ENCODE measurements around the gene RALGAPA1. TPM values are rescaled to one million over a fixed set of nuclear protein-coding genes. Genes with fewer than 3 reads are reported as not detected.

Gene RALGAPA1
- total RNA-seq, 6 experiments from 2014 or later = 16.2 to 23.3 (median 19.7) TPM

DNA sequence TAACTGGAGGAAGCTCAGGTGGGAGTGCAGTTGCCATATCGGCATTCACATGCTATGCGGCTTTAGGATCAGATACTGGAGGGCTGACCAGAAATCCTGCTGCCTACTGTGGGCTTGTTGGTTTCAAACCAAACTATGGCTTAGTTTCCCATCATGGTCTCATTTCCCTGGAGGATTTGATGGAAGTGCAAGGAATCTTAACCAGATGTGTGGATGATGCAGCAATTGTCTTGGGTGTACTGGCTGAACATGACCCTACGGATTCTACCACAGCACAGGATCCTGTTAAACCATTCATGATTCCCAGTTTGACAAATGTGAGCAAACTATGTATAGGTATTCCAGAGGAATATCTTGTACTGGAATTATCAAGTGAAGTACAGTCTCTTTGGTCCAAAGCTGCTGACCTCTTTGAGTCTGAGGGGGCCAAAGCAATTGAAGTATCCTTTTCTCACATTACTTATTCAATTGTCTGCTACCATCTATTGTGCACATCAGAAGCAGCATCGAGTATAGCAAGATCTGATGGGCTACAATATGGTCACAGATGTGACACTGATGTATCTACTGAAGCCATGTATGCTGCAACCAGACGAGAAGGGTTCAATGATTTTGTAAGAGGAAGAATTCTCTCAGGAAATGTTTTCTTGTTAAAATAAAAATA lies 42.9 kb downstream of the RALGAPA1 start:
- no peak for TF ChIP-seq POLR2A (IDR thresholded peaks at IDR 0.05)
- TF ChIP-seq, protein P1, sequence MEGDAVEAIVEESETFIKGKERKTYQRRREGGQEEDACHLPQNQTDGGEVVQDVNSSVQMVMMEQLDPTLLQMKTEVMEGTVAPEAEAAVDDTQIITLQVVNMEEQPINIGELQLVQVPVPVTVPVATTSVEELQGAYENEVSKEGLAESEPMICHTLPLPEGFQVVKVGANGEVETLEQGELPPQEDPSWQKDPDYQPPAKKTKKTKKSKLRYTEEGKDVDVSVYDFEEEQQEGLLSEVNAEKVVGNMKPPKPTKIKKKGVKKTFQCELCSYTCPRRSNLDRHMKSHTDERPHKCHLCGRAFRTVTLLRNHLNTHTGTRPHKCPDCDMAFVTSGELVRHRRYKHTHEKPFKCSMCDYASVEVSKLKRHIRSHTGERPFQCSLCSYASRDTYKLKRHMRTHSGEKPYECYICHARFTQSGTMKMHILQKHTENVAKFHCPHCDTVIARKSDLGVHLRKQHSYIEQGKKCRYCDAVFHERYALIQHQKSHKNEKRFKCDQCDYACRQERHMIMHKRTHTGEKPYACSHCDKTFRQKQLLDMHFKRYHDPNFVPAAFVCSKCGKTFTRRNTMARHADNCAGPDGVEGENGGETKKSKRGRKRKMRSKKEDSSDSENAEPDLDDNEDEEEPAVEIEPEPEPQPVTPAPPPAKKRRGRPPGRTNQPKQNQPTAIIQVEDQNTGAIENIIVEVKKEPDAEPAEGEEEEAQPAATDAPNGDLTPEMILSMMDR (IDR thresholded peaks at IDR 0.05) = no peak
- 89% methylated on average over 5 of the region's 5 CpGs for WGBS (ENCODE audit: insufficient coverage, low coverage, low lambda C conversion rate, missing lambda C conversion rate)
- DNase-seq (no peak), ATAC-seq (no peak)
- no peaks in the 10 kb centered on the region for H3K9me3 ChIP-seq
- intact Hi-C loops (cut with DNase I) = no loop called here
- H3K27ac ChIP-seq = no peak overlapping the region
- no peaks in the 10 kb centered on the region for H3K4me1 ChIP-seq
- no peaks in the 10 kb centered on the region for H3K27me3 ChIP-seq
- H3K4me3 ChIP-seq = no peak overlapping the region
- H3K36me3 ChIP-seq = peaks cover 0 to 9% (median 0%) of the 10 kb centered on the region in 4 donors

DNA sequence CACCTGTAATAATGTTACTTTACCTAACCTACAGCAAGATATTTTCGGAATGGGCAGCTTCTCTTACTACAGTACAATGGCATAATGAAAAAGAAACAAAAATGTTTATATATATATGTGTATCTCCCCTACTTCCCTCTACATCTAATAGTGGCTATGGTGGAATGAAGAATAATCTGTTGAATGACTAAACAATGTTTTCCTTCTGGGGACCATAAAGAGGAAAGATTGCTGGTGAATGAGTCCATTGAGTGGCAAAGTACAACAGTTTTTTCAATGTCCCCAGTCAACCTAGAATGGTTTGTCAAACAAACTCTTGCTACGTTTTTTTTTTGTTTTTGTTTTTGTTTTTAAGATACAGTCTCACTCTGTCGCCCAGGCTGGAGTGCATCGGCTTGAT lies 47.2 kb downstream of the RALGAPA1 start:
- TF ChIP-seq POLR2A (IDR thresholded peaks at IDR 0.05) = no peak
- TF ChIP-seq, protein P1 (IDR thresholded peaks at IDR 0.05) = no peak
- no peak overlapping the region for H3K4me3 ChIP-seq
- no peak for ATAC-seq

DNA sequence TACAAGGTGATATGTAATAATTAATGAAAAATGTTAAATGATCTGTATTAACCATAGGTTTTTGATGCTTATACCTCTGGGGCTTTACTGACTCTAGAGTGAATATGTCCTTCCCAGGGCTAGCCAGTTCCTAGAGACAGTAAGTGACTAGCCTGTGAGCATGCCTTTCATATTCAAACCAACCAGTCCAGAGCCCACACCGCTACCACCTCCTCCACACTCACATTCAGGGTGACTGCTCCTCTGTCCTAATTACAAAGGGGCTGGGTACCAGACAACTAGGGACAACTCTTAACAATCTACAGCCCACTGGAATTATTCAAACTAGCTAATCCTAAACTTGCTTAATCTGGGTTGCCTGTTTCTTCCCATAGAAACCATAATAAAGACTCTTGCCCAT lies 49.0 kb downstream of the RALGAPA1 start:
- Histone ChIP-seq H3K36me3 (peaks cover 0 to 10% (median 5%) of the 10 kb centered on the region in 4 donors), H3K9me3 (no peaks in the 10 kb centered on the region), H3K4me3 (no peak overlapping the region), H3K27ac (no peak overlapping the region), H3K27me3 (no peaks in the 10 kb centered on the region), H3K4me1 (no peaks in the 10 kb centered on the region)
- no peak for TF ChIP-seq POLR2A (IDR thresholded peaks at IDR 0.05)
- intact Hi-C loops (cut with DNase I) = no loop called here
- ATAC-seq = no peak
- 100% methylated on average over 1 of the region's 1 CpG for WGBS (ENCODE audit: insufficient coverage, low coverage, low lambda C conversion rate, missing lambda C conversion rate)
- no peak for DNase-seq

More for the DNA sequence above, 47.2 kb downstream of the RALGAPA1 start:
- intact Hi-C loops (cut with DNase I) = no loop called here
- Histone ChIP-seq H3K4me1 (no peaks in the 10 kb centered on the region), H3K27ac (no peak overlapping the region), H3K27me3 (no peaks in the 10 kb centered on the region), H3K36me3 (peaks cover 0 to 5% (median 0%) of the 10 kb centered on the region in 4 donors), H3K9me3 (no peaks in the 10 kb centered on the region)
- no peak for DNase-seq
- 79% methylated on average over 4 of the region's 4 CpGs for WGBS (ENCODE audit: insufficient coverage, low coverage, low lambda C conversion rate, missing lambda C conversion rate)

DNA sequence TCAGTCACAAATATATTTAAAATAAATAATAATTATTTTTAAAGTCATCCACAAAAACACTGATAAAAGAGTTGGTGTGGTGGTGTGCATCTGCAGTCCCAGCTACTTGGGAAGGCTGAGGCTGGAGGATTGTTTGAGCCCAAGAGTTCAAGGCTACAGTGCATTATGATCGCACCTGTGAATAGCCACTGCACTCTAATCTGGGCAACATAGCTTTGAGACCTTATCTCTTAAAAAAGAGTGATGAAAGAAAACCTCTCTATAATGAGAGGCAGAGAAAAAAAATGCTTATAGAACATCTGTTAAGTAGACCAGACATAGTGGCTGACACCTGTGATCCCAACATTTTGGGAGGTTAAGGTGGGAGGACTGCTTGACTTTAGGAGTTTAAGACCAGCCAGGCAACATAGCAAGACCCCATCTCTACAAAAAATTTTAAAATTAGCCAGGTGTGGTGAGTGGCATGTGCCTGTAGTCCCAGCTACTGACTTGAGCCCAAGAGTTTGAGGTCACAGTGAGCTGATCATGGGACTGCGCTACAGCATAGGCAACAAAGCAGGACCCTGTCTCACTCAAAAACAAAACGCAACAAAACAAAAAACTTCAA lies 50.5 kb downstream of the RALGAPA1 start:
- Histone ChIP-seq H3K4me1 (no peaks in the 10 kb centered on the region), H3K9me3 (no peaks in the 10 kb centered on the region), H3K4me3 (no peak overlapping the region), H3K36me3 (peaks cover 0 to 15% (median 6%) of the 10 kb centered on the region in 4 donors), H3K27me3 (no peaks in the 10 kb centered on the region), H3K27ac (no peak overlapping the region)
- no peak for ATAC-seq
- no peak for DNase-seq
- 94% methylated on average over 3 of the region's 3 CpGs for WGBS (ENCODE audit: insufficient coverage, low coverage, low lambda C conversion rate, missing lambda C conversion rate)
- intact Hi-C loops (cut with DNase I) = no loop called here
- no peak for TF ChIP-seq POLR2A (IDR thresholded peaks at IDR 0.05)

DNA sequence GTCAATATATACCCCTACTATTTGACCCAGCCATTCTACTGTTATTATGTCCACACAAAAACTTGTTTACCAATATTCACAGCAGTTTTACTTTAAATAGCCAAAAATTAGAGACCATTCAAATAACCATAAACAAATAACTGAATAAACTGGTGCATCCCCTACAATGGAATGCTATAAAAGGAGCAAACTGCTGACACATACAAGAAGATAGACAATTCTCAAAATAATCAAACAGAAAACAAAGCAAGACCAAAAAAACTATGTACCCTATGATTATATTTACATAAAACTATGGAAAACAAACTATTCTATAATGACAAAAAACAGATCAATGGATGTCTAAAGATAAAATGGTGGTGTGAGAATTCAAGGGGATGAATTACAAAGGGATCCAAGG lies 54.4 kb downstream of the RALGAPA1 start:
- intact Hi-C loops (cut with DNase I) = no loop called here
- Histone ChIP-seq H3K27me3 (no peaks in the 10 kb centered on the region), H3K4me1 (no peaks in the 10 kb centered on the region), H3K4me3 (no peak overlapping the region), H3K9me3 (no peaks in the 10 kb centered on the region), H3K36me3 (peaks cover 0 to 36% (median 6%) of the 10 kb centered on the region in 4 donors), H3K27ac (no peak overlapping the region)
- ATAC-seq = no peak
- TF ChIP-seq, protein P1 (IDR thresholded peaks at IDR 0.05) = no peak
- no peak for TF ChIP-seq POLR2A (IDR thresholded peaks at IDR 0.05)
- no peak for DNase-seq

All from right lobe of liver (tissue), 6 donors.